Activated T-cell treated with anti-CD3 and anti-CD28 coated beads for 24 hours (primary cell): ENCODE results near the gene HOXA3.

ENCODE experiments used
- DNase-seq: peaks from one replicate; pipeline ENCODE4 v3.0.0-alpha.2; 2020; ENCODE audit warnings: low read depth

The HOXA3 gene

GRCh38 chr7:27101957-27102580 is 50.3 kb downstream of the HOXA3 start:
- DNase-seq: no peak

DNA sequence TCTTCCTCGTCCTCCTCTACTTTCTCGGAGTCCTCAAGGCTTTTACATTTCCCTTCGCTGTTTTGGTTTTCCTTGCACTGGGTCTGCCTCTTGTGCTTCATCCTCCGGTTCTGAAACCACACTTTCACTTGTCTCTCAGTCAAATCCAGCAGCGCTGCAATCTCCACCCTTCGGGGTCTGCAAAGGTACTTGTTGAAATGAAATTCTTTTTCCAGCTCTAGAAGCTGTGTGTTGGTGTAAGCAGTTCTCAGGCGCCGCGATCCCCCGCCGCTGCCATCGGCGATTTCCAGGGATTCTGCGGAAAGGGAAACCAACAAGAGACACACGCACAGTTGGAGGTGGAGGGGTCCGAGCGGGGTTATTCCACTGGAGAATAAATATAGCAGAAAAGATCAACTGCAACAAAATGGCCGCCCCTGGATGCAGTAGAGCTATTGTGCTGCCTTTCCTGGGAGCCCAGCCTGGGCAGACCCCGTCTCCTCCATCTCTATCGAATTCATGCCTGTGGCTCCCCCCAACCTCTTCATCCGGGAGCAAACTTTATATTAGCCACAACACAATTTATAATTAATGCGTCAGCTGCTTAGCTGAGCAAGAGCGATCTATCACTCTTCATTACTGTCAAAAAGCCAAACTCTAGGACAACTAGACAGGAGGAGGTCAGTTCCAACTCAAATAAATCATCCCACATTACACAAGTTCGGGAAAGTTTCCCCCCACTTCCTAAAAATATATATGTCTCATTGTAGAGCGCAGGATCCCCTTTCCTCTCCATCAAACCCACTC is 51.0 kb downstream of the HOXA3 start:
- DNase-seq: no peak

DNA sequence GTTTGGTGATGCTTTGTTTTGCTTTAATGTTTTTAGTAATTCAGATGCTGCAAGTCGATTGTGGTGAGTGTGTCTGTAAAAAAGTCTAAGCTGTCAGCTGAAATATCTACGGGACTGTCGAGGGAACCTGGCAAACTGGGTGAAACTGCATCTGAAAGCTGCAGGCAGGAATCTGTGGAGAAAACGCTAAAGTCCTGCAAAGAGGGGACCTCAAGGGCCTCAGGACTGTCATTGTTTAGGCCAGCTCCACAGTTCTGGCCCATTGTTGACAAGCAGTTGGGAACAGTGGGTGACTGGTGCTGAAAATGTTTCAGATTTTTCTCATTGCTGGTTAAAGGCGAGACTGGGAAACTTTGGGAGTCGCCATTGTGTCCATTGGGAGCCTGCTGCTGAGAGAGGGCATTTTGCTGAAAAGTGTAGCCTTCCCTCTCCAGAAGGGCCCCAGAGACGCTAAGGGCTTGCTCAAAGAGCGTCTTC is 51.7 kb downstream of the HOXA3 start:
- no peak for DNase-seq

- DNase-seq: no peak
Observed at GRCh38 chr7:27099453-27100370, 52.7 kb downstream of the HOXA3 start.

- DNase-seq: no peak
Observed at GRCh38 chr7:27098578-27099451, 53.6 kb downstream of the HOXA3 start.

DNA sequence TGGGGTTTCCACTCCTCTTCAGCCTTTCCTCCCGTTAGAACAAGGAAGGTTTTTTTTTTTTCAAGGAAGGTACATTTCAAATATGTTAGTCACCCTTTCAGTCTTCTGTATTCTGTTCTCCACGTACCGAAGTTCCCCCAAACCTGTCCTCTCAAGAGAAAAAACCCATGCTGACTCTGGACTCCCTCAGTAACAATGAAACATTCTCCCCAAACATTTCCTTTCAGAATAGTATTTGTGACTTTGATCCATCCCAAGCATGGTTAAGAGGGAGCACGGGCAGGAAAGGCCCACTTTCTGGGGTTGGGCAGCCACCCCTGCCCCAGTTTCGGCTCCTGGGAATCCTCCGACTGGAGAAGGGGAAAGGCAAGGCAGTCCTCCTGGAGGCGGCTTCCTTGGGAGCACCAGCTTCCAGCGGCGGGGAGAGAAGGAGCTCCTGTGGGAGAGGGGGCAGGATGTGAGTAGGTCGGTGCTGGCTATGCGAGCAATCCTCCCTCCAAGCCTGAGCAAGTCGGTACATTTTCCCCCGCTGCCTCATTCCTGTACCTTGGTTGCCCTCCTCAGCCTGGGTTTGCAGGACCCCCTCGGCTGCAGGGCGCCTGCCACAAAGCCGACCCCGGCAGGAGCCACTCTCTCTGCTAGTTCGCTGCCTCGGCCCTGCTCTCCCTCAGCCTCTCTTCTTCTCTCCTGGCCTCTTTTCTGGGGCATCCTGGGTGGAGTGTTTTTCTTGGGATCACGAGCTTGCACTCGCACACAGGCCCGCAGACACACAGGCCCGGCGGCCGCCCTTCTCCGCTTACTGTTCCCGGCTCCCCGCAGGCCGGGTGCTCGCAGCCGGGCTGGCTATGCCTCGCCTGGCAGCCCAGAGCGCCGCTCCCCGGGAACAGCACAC is 54.5 kb downstream of the HOXA3 start:
- DNase-seq: no peak

GRCh38 chr7:27096768-27097514 is 55.4 kb downstream of the HOXA3 start:
- no peak for DNase-seq

- peak; percentile 63 for DNase-seq
Observed at GRCh38 chr7:27095897-27096767, 56.3 kb downstream of the HOXA3 start, which contains the start of gene HOXA1. TSS of gene HOXA1 (minus strand) at chr7:27096000. CDS start at chr7:27095912, 88 bp downstream.

GRCh38 chr7:27095050-27095896 is 57.1 kb downstream of the HOXA3 start:
- no peak for DNase-seq

GRCh38 chr7:27094304-27095049 is 57.9 kb downstream of the HOXA3 start:
- DNase-seq: no peak

DNA sequence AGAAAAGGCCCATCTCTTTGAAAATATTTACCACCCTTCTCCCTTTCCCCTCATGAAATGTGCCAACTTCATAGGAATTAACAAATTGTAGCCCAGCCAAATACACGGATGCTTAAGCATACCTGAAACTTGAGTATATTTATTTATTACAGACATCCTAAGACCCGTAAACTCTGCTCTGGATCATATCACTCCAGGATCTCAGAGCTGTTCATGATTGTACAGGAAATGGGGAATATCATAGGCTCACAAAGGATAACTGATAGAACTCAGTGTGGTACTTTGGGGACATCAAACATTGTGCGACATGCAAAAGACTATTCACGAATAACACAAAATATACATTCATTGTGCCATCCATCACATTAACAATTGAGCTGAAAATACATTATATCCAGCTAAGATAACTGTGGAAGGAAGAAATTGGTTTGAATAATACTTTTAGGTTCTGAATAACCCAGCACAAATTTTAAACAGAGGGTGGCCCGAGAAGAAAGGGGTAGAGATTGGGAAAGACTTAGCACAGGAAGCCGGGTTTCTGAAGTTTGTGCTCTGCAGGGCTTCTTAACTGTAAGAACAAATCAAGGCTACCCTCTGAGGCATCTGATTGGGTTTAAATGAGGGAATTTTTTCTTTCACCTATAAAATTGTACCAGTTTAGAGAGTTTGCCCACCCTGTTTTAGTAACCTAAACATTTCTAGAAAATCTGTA is 59.0 kb downstream of the HOXA3 start:
- DNase-seq: no peak

DNA sequence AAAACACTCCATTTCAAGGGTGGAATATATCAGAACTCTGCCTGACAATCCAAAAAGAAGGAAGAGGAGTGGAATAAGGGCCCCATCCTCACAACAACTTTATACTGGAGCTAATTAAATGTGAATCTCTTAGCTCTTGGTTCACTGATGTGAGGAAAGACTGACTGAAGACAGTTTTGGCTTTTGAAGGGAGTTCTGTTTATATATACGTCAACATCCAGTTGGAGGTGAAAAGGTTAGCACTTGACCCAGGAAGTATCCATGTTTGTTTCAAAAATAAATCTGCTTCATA is 59.6 kb downstream of the HOXA3 start:
- no peak for DNase-seq

DNA sequence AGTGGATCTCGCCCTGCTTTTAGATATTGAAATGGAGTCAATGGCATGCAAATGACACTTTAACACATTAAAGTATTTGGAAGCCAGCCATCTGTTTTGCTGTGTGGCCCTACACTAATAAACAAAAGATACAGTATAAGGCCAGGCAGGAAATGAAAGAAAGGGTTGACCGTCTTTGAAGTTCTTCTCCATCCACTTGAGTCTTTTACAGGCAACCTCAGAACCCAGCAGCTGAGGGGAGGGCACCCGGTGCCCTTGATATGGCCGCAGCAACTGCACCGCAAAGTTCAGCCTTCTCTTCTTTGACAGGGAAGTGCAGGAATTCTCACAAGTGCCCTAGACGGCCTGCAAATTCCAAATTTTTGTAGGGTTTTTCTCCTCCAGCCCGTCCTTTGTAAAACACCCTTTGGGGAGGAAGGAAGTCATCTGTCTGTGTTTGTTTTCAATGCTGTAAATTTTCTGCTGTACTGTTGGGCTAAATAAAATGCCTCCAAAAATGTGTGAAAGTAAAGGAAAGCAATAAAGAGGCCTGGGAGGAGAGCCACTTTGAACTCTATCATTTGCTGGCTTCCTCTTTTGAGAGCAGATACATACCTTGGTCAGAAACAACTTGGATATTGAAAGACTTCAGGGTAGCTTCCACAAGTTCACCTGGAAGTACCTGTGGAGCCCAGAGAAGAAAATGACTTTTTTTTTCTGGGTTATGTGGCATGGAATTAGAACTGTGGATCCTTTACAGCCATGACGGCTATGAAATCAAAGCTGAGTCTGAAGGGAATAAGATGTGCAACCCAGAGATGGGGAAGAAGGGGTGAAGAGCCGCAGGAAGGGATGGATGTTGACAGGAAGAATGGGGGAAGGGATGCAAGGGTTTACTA is 60.2 kb downstream of the HOXA3 start:
- no peak for DNase-seq

DNA sequence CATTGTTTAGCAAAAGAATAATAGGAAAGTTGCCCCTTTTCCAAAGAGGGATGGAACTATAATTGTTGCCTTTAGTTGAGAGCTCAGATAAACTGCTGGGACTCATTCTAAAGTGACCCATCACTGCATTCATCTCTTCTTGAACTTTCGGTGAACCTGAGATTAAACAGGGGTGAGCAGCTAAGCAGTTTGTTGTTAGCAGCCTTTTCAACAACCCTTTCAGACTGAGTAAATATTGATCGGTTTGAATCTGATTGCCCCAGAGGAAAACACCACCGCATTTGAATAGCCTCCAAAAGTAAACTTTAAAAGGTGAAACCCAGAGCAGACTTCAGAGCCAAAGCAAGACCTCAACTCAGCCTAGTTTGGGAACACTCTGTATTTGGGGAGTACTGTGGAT is 61.3 kb downstream of the HOXA3 start:
- DNase-seq: no peak
